ENCODE measurements around the gene CCDC33.

CCDC33 gene

GRCh38 chr15:74369084-74369745, 133.1 kb downstream of the CCDC33 start:
- DNase-seq = no peak

- no peak for DNase-seq
Observed at GRCh38 chr15:74369756-74370155, 133.6 kb downstream of the CCDC33 start.

GRCh38 chr15:74370471-74370870, 134.3 kb downstream of the CCDC33 start:
- no peak for DNase-seq

- no peak for DNase-seq
Observed at GRCh38 chr15:74373056-74373650, 137.0 kb downstream of the CCDC33 start.

GRCh38 chr15:74373731-74374647, 137.9 kb downstream of the CCDC33 start:
- peak; percentile 67 to 95 for DNase-seq

DNA sequence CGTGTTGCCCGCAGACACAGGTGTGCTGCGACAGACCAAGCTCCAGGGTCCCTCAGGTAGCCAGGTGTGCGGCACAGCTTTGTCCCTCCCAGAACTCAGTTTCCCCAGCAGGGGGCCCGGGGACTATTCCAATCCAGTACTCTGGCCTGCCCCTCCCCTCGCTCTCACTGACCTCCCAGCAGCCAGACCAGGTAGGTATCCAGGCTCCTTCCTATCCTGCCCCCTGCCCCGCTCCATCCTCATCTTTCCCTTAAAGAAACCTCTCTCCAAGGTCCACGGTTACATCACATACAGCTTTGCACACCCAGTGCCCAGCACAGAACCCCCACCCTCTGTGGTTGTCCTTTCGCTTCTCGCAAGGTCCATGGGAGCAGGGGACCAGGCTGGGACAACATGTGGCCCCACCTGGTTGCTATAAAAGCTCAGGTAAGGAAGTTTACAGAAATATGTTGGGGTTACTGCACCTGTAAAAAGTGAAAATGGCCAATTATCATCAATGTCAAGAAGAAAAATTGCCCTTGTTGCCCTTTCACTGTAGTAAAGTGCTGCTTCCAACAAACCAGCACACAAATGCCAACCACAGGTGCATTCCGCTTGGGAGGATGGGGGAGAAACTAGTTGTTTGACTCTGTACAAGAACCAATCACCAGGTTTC, 138.6 kb downstream of the CCDC33 start:
- DNase-seq = no peak

DNA sequence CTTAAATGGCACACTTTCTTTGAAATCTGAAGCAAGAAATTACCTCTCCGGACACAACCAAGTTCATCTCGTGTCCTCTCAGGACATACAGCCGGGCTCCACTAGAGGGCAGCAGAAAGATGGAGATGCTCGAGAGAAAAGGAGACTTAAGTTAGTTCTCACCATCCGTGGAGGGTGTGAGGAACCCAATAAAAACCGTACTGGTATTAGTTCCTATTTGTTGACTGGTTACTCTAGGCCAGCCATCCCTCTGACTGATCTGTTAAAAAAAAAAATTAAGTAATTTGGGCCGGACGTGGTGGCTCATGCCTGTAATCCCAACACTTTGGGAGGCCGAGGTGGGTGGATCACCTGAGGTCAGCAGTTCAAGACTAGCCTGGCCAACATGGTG, 139.2 kb downstream of the CCDC33 start:
- peak; percentile 71 to 96 for DNase-seq

GRCh38 chr15:74376226-74376625, 140.1 kb downstream of the CCDC33 start:
- DNase-seq = no peak

- no peak for DNase-seq
Observed at GRCh38 chr15:74376825-74377581, 140.9 kb downstream of the CCDC33 start.

DNA sequence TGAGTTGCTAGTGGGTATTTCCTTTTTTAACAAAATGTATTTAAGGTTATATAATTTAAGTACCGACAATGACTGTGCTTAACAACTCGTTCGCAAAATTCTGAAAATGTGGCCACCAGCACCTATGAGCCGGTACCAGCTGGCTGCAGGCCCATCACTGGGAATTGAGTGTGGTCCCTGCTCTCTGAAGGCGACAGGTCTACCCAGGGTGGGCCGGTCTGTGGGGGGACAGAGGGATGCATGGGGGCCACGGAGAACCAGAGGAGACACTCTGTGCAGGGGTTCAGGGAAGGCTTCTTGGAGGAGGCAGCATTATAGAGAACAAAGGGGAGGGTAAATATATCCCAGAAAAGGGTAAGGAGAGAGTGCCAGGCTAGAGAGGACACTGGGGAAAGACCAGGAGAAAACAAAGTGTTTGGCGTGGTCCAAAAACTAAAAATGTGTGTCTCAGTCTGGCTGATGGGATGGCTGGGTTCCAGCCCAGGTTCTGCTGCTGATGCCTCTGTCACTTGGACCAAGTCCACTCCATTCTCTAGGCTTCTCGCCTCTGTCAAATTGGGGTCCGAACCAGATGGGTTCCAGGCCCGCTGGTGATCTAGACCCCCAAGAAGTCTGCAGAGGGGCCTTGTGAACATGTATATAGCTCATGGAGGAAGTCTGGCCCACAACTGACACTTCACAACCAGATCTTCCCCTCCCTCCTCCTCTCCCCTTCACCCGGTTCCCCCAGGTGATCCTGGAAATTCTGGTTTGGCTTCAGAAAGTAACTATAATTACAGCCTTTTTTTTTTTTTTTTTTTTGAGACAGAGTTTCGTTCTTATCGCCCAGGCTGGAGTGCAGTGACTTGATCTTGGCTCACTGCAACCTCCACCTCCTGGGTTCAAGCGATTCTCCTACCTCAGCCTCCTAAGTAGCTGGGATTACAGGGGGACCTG, 142.0 kb downstream of the CCDC33 start:
- no peak for DNase-seq

- peak; percentile 35 to 65 for DNase-seq
Observed at GRCh38 chr15:74378848-74379247, 142.7 kb downstream of the CCDC33 start.

DNA sequence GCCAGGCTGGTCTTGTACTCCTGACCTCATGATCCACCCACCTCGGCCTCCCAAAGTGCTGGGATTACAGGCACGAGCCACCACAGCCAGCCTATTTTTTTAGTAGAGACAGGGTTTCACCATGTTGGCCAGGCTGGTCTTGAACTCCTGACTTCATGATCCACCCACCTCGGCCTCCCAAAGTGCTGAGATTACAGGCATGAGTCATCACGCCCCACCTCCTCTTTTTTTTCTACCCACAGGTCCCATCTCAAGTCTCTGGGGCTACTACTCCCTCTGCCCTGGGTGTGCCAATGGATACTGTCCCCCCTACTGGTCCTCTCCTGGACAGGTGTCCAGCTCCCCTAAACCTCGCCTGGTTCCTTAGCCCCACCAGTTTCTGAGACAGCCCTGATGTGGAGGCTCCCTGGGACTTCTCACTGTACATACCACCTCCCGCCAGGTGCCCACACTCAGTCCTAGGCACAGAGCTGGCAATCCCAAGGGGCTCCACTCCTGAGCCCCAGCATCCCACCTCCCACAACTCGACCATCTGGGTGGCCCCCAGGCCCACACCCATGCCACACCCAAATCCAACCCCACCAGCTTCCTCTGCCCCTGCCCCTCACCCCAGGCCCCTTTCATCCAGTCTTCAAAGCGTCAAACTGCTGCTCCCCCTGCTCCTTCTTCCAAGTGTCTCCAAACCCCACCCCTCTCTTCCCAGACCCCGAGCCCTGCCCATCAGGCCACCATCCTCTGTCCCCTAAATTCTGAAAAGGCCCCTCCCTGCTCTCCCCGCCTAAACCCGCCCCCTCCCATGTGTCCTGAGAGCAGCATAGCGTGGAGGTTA, 144.4 kb downstream of the CCDC33 start:
- no peak for DNase-seq

DNA sequence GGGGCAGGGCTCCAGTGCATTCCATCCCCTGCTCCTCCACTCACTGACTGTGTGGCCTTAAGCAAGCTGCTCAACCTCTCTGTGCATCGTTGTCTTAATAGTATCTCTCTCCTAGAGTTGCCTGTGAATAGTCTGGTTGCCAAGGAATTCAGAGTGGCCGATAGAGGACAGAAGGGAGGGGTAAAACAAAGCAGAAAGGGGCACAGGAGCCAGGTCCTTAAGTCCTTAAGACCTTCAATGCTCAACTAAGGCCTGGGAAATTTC, 145.0 kb downstream of the CCDC33 start:
- DNase-seq = no peak

DNA sequence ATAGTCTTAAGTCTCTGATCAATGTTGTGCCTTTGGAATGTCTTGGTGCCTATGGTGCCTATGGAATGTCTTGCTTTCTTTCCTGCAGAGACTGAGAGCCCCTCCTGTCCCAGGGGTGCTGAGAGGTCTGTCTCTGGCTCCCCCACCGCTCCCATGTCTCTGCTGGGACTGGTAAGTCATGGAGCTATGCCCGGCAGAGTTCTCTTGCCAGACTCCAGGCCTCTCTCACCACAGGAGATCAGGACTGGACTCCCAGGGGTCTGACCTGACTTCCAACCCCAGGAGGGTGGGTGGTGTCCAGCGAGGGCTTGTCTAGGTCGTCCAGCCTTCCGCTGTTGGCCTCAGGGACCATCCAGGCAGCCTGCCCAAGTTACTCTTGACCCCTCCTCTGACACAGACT, 145.4 kb downstream of the CCDC33 start:
- no peak for DNase-seq

DNA sequence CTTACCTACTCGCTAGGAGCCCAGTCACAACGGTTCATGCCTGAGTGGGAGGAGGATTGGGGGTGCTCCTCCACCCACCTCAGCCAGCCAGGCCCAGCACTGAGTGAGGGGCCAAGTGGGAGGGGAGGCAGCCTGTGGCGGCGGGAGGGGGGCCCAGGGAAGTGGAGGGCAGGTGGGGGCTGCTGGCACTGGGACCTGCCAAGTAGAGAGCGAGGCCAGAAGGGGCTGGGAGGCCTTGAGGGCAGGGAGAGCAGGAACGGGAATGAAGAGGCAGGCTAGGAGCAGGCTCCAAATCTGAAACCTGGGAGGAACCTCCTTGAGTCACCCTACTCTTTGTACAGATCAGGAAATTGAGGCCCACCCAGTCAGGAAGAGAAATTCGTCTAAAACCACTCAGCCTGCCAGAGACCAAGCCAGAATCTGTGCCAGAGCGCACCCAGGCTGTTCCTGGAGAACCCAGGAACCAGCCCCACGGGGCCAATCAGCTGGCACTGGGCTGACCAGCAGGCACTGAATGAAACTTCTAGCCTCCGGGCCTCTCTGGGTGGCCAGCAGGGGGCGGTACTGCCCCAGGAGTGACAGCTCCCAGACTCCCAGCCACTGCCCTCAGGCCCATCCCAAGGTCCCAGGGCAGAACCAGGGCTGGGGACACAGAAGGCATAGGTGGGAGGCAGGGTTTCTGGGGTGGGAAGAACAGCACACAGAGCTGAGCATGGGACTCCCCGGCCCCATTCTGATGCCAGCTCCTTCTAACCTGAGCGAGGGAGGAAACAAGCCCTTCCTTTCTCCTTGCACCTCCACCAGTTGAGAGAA, 146.1 kb downstream of the CCDC33 start:
- DNase-seq = peak; percentile 70 to 94

GRCh38 chr15:74383286-74383685, 147.2 kb downstream of the CCDC33 start:
- DNase-seq = no peak

- no peak for DNase-seq
Observed at GRCh38 chr15:74383695-74384565, 147.8 kb downstream of the CCDC33 start.

DNA sequence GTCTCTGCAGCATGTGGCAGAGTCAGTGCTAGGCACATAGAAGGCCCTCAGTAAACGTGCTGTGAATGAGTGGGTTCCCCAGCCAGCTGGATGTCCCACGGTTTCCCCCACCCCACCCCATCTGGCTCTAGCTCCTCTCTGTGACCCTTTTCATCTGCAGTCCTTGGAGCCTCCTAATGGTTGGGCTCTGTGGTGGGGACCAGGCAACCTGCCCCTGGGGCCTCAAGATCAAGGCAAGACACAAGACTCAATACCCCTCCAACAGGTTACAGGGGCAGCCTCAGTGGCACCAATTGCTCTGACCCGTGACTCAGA, 148.4 kb downstream of the CCDC33 start:
- DNase-seq = no peak
